ENCODE data around the gene HHAT. TPM values are rescaled to one million over a fixed set of nuclear protein-coding genes. Genes with fewer than 3 reads are reported as not detected.

The HHAT gene
- total RNA-seq, 3 donors from 2014 or later: 3.8 to 31.6 (median 15.1) TPM

GRCh38 chr1:210298296-210298695 is 30.4 kb upstream of the HHAT start:
- no peak for TF ChIP-seq POLR2A (IDR thresholded peaks at IDR 0.05)
- TF ChIP-seq CTCF (IDR thresholded peaks at IDR 0.05): no peak
- TF ChIP-seq POLR2AphosphoS5 (IDR thresholded peaks at IDR 0.05): no peak
- DNase-seq (ENCODE audit: low spot score in 2 of 2): no peak
- Histone ChIP-seq H3K4me1 (peaks cover 8 to 12% of the 10 kb centered on the region in 2 donors), H3K4me3 (no peak overlapping the region), H3K9me3 (no peaks in the 10 kb centered on the region), H3K36me3 (no peaks in the 10 kb centered on the region), H3K27ac (no peak overlapping the region), H3K27me3 (no peaks in the 10 kb centered on the region)
- intact Hi-C loops (cut with DNase I; ENCODE audit: low total_unique reads): no loop called here

GRCh38 chr1:210298936-210299335 is 29.8 kb upstream of the HHAT start:
- no peaks in the 10 kb centered on the region for H3K36me3 ChIP-seq

GRCh38 chr1:210299501-210299900 is 29.2 kb upstream of the HHAT start:
- no peak for DNase-seq (ENCODE audit: low spot score in 2 of 2)
- H3K4me1 ChIP-seq: peaks cover 5 to 10% of the 10 kb centered on the region in 2 donors
- no peaks in the 10 kb centered on the region for H3K9me3 ChIP-seq
- no peaks in the 10 kb centered on the region for H3K36me3 ChIP-seq
- no peaks in the 10 kb centered on the region for H3K27me3 ChIP-seq
- intact Hi-C loops (cut with DNase I; ENCODE audit: low total_unique reads): no loop called here
- no peak overlapping the region for H3K4me3 ChIP-seq
- TF ChIP-seq CTCF (IDR thresholded peaks at IDR 0.05) (no peak), POLR2A (IDR thresholded peaks at IDR 0.05) (no peak), POLR2AphosphoS5 (IDR thresholded peaks at IDR 0.05) (no peak)
- no peak overlapping the region for H3K27ac ChIP-seq

More at GRCh38 chr1:210298936-210299335, 29.8 kb upstream of the HHAT start:
- H3K4me1 ChIP-seq: peaks cover 8 to 12% of the 10 kb centered on the region in 2 donors
- intact Hi-C loops (cut with DNase I; ENCODE audit: low total_unique reads): no loop called here
- H3K9me3 ChIP-seq: no peaks in the 10 kb centered on the region
- no peak overlapping the region for H3K27ac ChIP-seq
- no peak overlapping the region for H3K4me3 ChIP-seq
- DNase-seq (ENCODE audit: low spot score in 2 of 2): no peak
- no peaks in the 10 kb centered on the region for H3K27me3 ChIP-seq
- no peak for TF ChIP-seq POLR2A (IDR thresholded peaks at IDR 0.05)
- no peak for TF ChIP-seq POLR2AphosphoS5 (IDR thresholded peaks at IDR 0.05)

- intact Hi-C loops (cut with DNase I; ENCODE audit: low total_unique reads): no loop called here
- no peak for DNase-seq (ENCODE audit: low spot score in 2 of 2)
- Histone ChIP-seq H3K4me3 (no peak overlapping the region), H3K36me3 (no peaks in the 10 kb centered on the region), H3K4me1 (no peaks in the 10 kb centered on the region), H3K9me3 (no peaks in the 10 kb centered on the region), H3K27me3 (no peaks in the 10 kb centered on the region), H3K27ac (no peak overlapping the region)
- TF ChIP-seq POLR2AphosphoS5 (IDR thresholded peaks at IDR 0.05) (no peak), POLR2A (IDR thresholded peaks at IDR 0.05) (no peak), CTCF (IDR thresholded peaks at IDR 0.05) (no peak)
Observed at GRCh38 chr1:210300923-210301614, 27.6 kb upstream of the HHAT start.

GRCh38 chr1:210301615-210302000 is 27.1 kb upstream of the HHAT start:
- no peaks in the 10 kb centered on the region for H3K9me3 ChIP-seq
- TF ChIP-seq CTCF (IDR thresholded peaks at IDR 0.05) (no peak), POLR2AphosphoS5 (IDR thresholded peaks at IDR 0.05) (no peak), POLR2A (IDR thresholded peaks at IDR 0.05) (no peak)
- H3K27ac ChIP-seq: no peak overlapping the region
- H3K4me3 ChIP-seq: no peak overlapping the region
- intact Hi-C loops (cut with DNase I; ENCODE audit: low total_unique reads): no loop called here
- H3K36me3 ChIP-seq: no peaks in the 10 kb centered on the region
- no peak for DNase-seq (ENCODE audit: low spot score in 2 of 2)
- H3K27me3 ChIP-seq: no peaks in the 10 kb centered on the region
- H3K4me1 ChIP-seq: no peaks in the 10 kb centered on the region

Data from breast epithelium (tissue), 4 donors.